K562 (cell line): ENCODE results near the gene CACTIN. TPM values are rescaled to one million over a fixed set of nuclear protein-coding genes. Genes with fewer than 3 reads are reported as not detected.

ENCODE experiments used
- ATAC-seq: fragments of 200-7000 bp; cut with Tn5 transposase; 3 replicates; pipeline ENCODE4 v1.9.1; 2020; ENCODE audit warnings: moderate library complexity
- BruUV-seq: library from RNA; stranded (reverse); fragments of 400-500 nt; replicated peaks from 2 replicates; lab custom pipeline; 2021; lab: Mats Ljungman, UMichigan
- CTCF ChIA-PET: fragments of 300-600 bp; formaldehyde crosslinking; extraction: SDS; loops from one replicate; lab custom pipeline; 2021; ENCODE audit warnings: low intra/inter-chr PET ratio; lab: Yijun Ruan, JAX
- POLR2A ChIA-PET: fragments of 300-600, 350-650 bp; sonication (Branson Sonifier 250); formaldehyde crosslinking; extraction: SDS; loops from one replicate; lab custom pipeline; 2021; ENCODE audit warnings: antibody characterized with exemption, inconsistent platforms; lab: Yijun Ruan, JAX
- DNase-seq, 4 experiments: peaks; one replicate each; pipeline versions ENCODE4 v3.0.0 to v3.0.0-alpha.2; 2011 to 2018; ENCODE audit warnings: low spot score in 3 of 4, mixed read lengths in 3 of 4; ENCODE audit errors: extremely low read depth in 1 of 4
- FAIRE-seq: peaks from 2 replicates; lab custom pipeline; 2011; peaks lifted over from hg19 to GRCh38; lab: Jason Lieb, UNC
- H2AFZ ChIP-seq: 2 replicates; pipeline ENCODE4 v1.6.0; 2011; ENCODE audit warnings: low read depth, low read length, control low read depth, inconsistent platforms
- H3K27ac ChIP-seq: fragments of 200-600 bp; 3 replicates; pipeline ENCODE4 v1.8.0; 2011; ENCODE audit warnings: low read depth, mild to moderate bottlenecking, control low read depth, inconsistent platforms, low read length, moderate library complexity, mixed read lengths; ENCODE audit errors: extremely low read depth
- H3K27me3 ChIP-seq, 2 experiments: fragments of 300-600 bp in 1 of 2; 2 replicates in 1 of 2; 3 replicates in 1 of 2; pipeline versions ENCODE4 v1.6.0 to v1.8.0; 2011; ENCODE audit warnings: inconsistent platforms in 2 of 2, low read length in 2 of 2, mild to moderate bottlenecking in 1 of 2, mixed read lengths in 1 of 2, moderate library complexity in 1 of 2; ENCODE audit not compliant: control insufficient read depth in 2 of 2, insufficient read depth in 2 of 2
- H3K36me3 ChIP-seq: fragments of 300-600 bp; 3 replicates; pipeline ENCODE4 v1.8.0; 2011; ENCODE audit warnings: mild to moderate bottlenecking, low read length, inconsistent platforms; ENCODE audit not compliant: control insufficient read depth, insufficient read depth
- H3K4me1 ChIP-seq, 2 experiments: fragments of 200-600 bp in 1 of 2; replicated peaks in 1 of 2; 2 replicates in 1 of 2; 3 replicates in 1 of 2; pipeline versions ENCODE4 v1.5.1 to v1.8.0; 2011; ENCODE audit warnings: inconsistent platforms in 2 of 2, low read length in 2 of 2, mild to moderate bottlenecking in 1 of 2, mixed read lengths in 1 of 2, moderate library complexity in 1 of 2; ENCODE audit not compliant: control insufficient read depth in 2 of 2, insufficient read depth in 2 of 2
- H3K4me2 ChIP-seq: 2 replicates; pipeline ENCODE4 v1.6.1; 2011; ENCODE audit warnings: low read length, control low read depth, inconsistent platforms, mixed read lengths; ENCODE audit not compliant: insufficient read depth
- H3K4me3 ChIP-seq: fragments of 200-600 bp; sonication (generic), shearing (Covaris generic); 2 replicates; pipeline ENCODE4 v1.5.1; 2016; ENCODE audit warnings: control low read depth, inconsistent platforms
- H3K79me2 ChIP-seq: fragments of 200-600 bp; 3 replicates; pipeline ENCODE4 v1.8.0; 2011; ENCODE audit warnings: low read length, inconsistent platforms; ENCODE audit not compliant: control insufficient read depth, insufficient read depth
- H3K9ac ChIP-seq, 2 experiments: 2 replicates each; pipeline versions ENCODE4 v1.6.0 to v1.6.1; 2011; ENCODE audit warnings: low read depth in 2 of 2, low read length in 2 of 2, control low read depth in 1 of 2, inconsistent platforms in 1 of 2, mild to moderate bottlenecking in 1 of 2, mixed read lengths in 1 of 2; ENCODE audit not compliant: insufficient read depth in 1 of 2
- H3K9me1 ChIP-seq: one replicate; pipeline ENCODE4 v1.6.0; 2011; ENCODE audit warnings: inconsistent platforms, mild to moderate bottlenecking, low read length, moderate library complexity; ENCODE audit not compliant: control insufficient read depth, insufficient read depth
- H3K9me3 ChIP-seq: replicated peaks from 2 replicates; pipeline ENCODE4 v1.5.1; 2011; ENCODE audit warnings: low read depth, low read length, inconsistent platforms; ENCODE audit not compliant: control insufficient read depth, insufficient read depth
- H4K20me1 ChIP-seq: replicated peaks from 2 replicates; pipeline ENCODE4 v1.6.1; 2011; ENCODE audit warnings: low read length, inconsistent platforms, mixed read lengths; ENCODE audit not compliant: control insufficient read depth, insufficient read depth
- EP300 ChIP-seq: IDR thresholded peaks from 2 replicates; pipeline ENCODE4 v1.6.1; 2012; ENCODE audit warnings: low read length, improper control_type of control experiment
- GABPB1 ChIP-seq: sonication (generic); formaldehyde crosslinking; IDR thresholded peaks from 2 replicates; pipeline ENCODE4 v1.8.0; 2022; ENCODE audit warnings: mild to moderate bottlenecking, missing genetic modification reagents
- GATAD2A ChIP-seq: fragments of 450-650 bp; IDR thresholded peaks from 2 replicates; pipeline ENCODE4 v1.6.1; 2017
- HMGN3 ChIP-seq: IDR thresholded peaks from 2 replicates; pipeline ENCODE4 v1.6.1; 2011; ENCODE audit warnings: borderline replicate concordance, low read depth, mild to moderate bottlenecking, mixed read lengths, low read length; ENCODE audit not compliant: insufficient read length; ENCODE audit errors: extremely low read depth
- HSF4 ChIP-seq: fragments of 250-450 bp; sonication (Bioruptor Pico); IDR thresholded peaks from 2 replicates; pipeline ENCODE4 v2.1.2; 2022; ENCODE audit warnings: mild to moderate bottlenecking, moderate library complexity, borderline replicate concordance
- MEF2D ChIP-seq: conservative IDR thresholded peaks from 2 replicates; pipeline ENCODE4 v1.6.1; 2016; ENCODE audit warnings: low read depth, missing genetic modification characterization, missing compliant biosample characterization
- POLR2H ChIP-seq: IDR thresholded peaks from 2 replicates; pipeline ENCODE4 v1.6.1; 2016; ENCODE audit warnings: missing genetic modification characterization, low read depth, mild to moderate bottlenecking, control low read depth, missing compliant biosample characterization, moderate library complexity
- WGBS: fragments of 100-300 bp; shearing (Covaris generic); methylation state at CpG from one replicate; pipeline ENCODE4 v1.1.6; 2016; ENCODE audit warnings: low coverage, mixed read lengths; ENCODE audit not compliant: insufficient coverage; ENCODE audit errors: missing lambda C conversion rate; 5-methylcytosine and 5-hydroxymethylcytosine counted together
- in situ Hi-C: fragments of 300-500 bp; cut with MboI; formaldehyde crosslinking; loops from 4 replicates; pipeline ENCODE4 v1.15.0; 2018; ENCODE audit warnings: inconsistent platforms, mixed read lengths
- intact Hi-C: fragments of 100-400 bp; cut with micrococcal nuclease; formaldehyde crosslinking; loops from 2 replicates; pipeline ENCODE4 v1.14.2; 2022
- polyA plus RNA-seq, 8 experiments: library from polyadenylated mRNA; depleted of rRNA in 4 of 8; stranded (reverse) in 5 of 8; unstranded in 3 of 8; fragments of >200 nt; fragmentation: Nextera tagmentation in 2 of 8; fragmentation: Illumina TruSeq in 1 of 8; extraction: Ambion mirVana in 2 of 8; extraction: Trizol in 1 of 8; gene quantifications; 2 replicates each; pipeline versions ENCODE4 v1.2.1 to v1.2.3, GENCODE V29; 2011 to 2014; ENCODE audit warnings: inconsistent platforms in 1 of 8, missing spikeins in 1 of 8
- total RNA-seq, 7 experiments: library from RNA; depleted of rRNA in 6 of 7; stranded (reverse); fragments of >200 nt in 6 of 7; fragmentation: Illumina TruSeq in 2 of 7; extraction: Trizol in 2 of 7; gene quantifications; 2 replicates each; pipeline versions ENCODE4 v1.2.1 to v1.2.3, GENCODE V29; 2011 to 2021; ENCODE audit warnings: low replicate concordance in 1 of 7
- TF ChIP-seq, protein P1 (sequence below), 2 experiments: IDR thresholded peaks; 2 replicates each; pipeline ENCODE4 v1.6.1; 2011; ENCODE audit warnings: borderline replicate concordance in 1 of 2, control low read depth in 1 of 2, low read depth in 1 of 2, low read length in 1 of 2, mild to moderate bottlenecking in 1 of 2, mixed read lengths in 1 of 2, moderate library complexity in 1 of 2; ENCODE audit not compliant: insufficient read depth in 1 of 2, insufficient read length in 1 of 2, poor library complexity in 1 of 2, severe bottlenecking in 1 of 2; ENCODE audit errors: extremely low read depth in 1 of 2
- TF ChIP-seq, protein P2 (sequence below): fragments of 450-650 bp; conservative IDR thresholded peaks from 2 replicates; pipeline ENCODE4 v1.6.1; 2016; ENCODE audit warnings: missing genetic modification characterization, low read depth, mild to moderate bottlenecking, control low read depth, missing compliant biosample characterization
- TF ChIP-seq, protein P3 (sequence below), 2 experiments: fragments of 150-350 bp in 1 of 2; IDR thresholded peaks; 2 replicates each; pipeline ENCODE4 v1.6.1; 2012 to 2016; ENCODE audit warnings: low read depth in 2 of 2, low read length in 2 of 2, mild to moderate bottlenecking in 1 of 2, moderate library complexity in 1 of 2

CACTIN gene
- total and polyA plus RNA-seq, 9 of the 15 experiments (the other 6 are each of a cell fraction or from before 2014, with no cell fraction given), result 0.15 to 49.2 (median 15.0) TPM

DNA sequence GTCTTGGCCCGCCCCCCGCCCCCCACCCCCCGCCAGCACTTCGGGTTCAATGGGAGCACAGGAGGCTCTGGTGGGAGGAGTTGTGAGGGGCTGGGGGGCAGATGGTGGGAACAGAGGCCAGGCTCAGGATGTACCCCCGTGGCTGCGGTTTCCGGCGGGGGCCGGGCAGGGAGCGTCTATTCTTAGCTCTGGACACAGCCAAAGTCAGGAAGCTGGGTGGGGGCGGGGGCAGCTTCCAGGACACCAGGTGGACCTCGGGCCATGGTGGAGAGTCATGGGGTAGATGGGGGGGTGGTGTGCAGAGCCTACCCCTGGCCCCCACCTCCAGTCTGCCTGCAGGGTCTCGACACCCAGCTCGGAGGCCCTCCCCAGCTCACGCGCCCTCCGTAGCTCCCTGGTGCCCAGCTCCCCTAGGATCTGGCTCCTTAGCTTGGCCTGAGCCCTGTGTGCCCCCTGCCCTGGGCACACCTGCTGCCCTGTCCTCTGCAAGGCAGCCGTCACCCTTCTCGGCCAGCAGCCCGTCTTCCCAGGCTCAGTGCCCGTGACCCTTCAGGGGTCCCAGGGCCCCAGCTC, 17.8 kb downstream of the CACTIN start:
- intact Hi-C loops, result loop anchor here (10.0 kb wide), 1 partner anchor 64 kb away; no protein-coding TSS in a partner anchor
- no peaks in the 10 kb centered on the region for H4K20me1 ChIP-seq
- in situ Hi-C loops, result no loop called here
- 34% methylated on average over 17 of the region's 21 CpGs for WGBS
- H3K36me3 ChIP-seq, result peaks cover 49% of the 10 kb centered on the region
- H2AFZ ChIP-seq, result no peak overlapping the region; the same call in 1 of the 2 replicates
- FAIRE-seq (no peak), DNase-seq (peak; percentile 49 to 88 (median 66)), ATAC-seq (peak; percentile 4; the same call in 2 of the 3 replicates)
- no peaks in the 10 kb centered on the region; the same call in 1 of the 2 replicates for H3K9me3 ChIP-seq
- POLR2A ChIA-PET, result interaction anchor here (0.5 to 4.0 kb wide), 11 partner anchors 14 to 498 kb away, joined by 3 to 29 read pairs (median 4); partner anchors contain the start of gene MFSD12
- peaks cover 48% of the 10 kb centered on the region for H3K79me2 ChIP-seq
- no peak overlapping the region for H3K4me3 ChIP-seq
- H3K4me1 ChIP-seq, result peaks cover 42 to 98% of the 10 kb centered on the region in 2 experiments
- H3K27ac ChIP-seq, result peak overlapping the region; percentile 98
- no peaks in the 10 kb centered on the region for H3K9me1 ChIP-seq
- CTCF ChIA-PET, result no interaction called here
- peak overlapping the region; percentile 87 to 92; a peak in 3 of 4 replicates for H3K9ac ChIP-seq
- no peaks in the 10 kb centered on the region for H3K27me3 ChIP-seq
- H3K4me2 ChIP-seq, result peak overlapping the region; percentile 91
- BruUV-seq, result no TSS peak
- TF ChIP-seq POLR2H (tag), result no peak
- peak; percentile 76 for TF ChIP-seq MEF2D
- peak; percentile 42; the same call in 1 of the 2 replicates for TF ChIP-seq EP300
- TF ChIP-seq HSF4 (CRISPR knock-in tag), result no peak
- TF ChIP-seq, protein P1, sequence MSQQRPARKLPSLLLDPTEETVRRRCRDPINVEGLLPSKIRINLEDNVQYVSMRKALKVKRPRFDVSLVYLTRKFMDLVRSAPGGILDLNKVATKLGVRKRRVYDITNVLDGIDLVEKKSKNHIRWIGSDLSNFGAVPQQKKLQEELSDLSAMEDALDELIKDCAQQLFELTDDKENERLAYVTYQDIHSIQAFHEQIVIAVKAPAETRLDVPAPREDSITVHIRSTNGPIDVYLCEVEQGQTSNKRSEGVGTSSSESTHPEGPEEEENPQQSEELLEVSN (IDR thresholded peaks at IDR 0.05; ENCODE audit: borderline replicate concordance in 1 of 2, extremely low read depth in 1 of 2, insufficient read depth in 1 of 2, insufficient read length in 1 of 2, low read depth in 1 of 2, low read length in 1 of 2, poor library complexity in 1 of 2, severe bottlenecking in 1 of 2), result peak in 1 of 2 experiments; percentile 24
- TF ChIP-seq, protein P2, sequence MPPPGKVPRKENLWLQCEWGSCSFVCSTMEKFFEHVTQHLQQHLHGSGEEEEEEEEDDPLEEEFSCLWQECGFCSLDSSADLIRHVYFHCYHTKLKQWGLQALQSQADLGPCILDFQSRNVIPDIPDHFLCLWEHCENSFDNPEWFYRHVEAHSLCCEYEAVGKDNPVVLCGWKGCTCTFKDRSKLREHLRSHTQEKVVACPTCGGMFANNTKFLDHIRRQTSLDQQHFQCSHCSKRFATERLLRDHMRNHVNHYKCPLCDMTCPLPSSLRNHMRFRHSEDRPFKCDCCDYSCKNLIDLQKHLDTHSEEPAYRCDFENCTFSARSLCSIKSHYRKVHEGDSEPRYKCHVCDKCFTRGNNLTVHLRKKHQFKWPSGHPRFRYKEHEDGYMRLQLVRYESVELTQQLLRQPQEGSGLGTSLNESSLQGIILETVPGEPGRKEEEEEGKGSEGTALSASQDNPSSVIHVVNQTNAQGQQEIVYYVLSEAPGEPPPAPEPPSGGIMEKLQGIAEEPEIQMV (tag), result no peak
- TF ChIP-seq HMGN3, result peak; percentile 51
- TF ChIP-seq, protein P3, sequence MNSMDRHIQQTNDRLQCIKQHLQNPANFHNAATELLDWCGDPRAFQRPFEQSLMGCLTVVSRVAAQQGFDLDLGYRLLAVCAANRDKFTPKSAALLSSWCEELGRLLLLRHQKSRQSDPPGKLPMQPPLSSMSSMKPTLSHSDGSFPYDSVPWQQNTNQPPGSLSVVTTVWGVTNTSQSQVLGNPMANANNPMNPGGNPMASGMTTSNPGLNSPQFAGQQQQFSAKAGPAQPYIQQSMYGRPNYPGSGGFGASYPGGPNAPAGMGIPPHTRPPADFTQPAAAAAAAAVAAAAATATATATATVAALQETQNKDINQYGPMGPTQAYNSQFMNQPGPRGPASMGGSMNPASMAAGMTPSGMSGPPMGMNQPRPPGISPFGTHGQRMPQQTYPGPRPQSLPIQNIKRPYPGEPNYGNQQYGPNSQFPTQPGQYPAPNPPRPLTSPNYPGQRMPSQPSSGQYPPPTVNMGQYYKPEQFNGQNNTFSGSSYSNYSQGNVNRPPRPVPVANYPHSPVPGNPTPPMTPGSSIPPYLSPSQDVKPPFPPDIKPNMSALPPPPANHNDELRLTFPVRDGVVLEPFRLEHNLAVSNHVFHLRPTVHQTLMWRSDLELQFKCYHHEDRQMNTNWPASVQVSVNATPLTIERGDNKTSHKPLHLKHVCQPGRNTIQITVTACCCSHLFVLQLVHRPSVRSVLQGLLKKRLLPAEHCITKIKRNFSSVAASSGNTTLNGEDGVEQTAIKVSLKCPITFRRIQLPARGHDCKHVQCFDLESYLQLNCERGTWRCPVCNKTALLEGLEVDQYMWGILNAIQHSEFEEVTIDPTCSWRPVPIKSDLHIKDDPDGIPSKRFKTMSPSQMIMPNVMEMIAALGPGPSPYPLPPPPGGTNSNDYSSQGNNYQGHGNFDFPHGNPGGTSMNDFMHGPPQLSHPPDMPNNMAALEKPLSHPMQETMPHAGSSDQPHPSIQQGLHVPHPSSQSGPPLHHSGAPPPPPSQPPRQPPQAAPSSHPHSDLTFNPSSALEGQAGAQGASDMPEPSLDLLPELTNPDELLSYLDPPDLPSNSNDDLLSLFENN (IDR thresholded peaks at IDR 0.05; ENCODE audit: low read depth in 2 of 2, low read length in 2 of 2), result no peak; a peak in 1 of 4 replicates
- no peak for TF ChIP-seq GATAD2A
- TF ChIP-seq GABPB1 (CRISPR knock-in tag), result peak; percentile 49
